Amniotic epithelial cell (primary cell): ENCODE measurements around the gene SCAF8.
A peak's percentile ranks its signal among the peaks of the same experiment; 100 is the strongest.

ENCODE experiments used
- DNase-seq: peaks from one replicate; pipeline ENCODE4 v3.0.0-alpha.2; 2010; ENCODE audit warnings: low read depth

The SCAF8 gene

DNA sequence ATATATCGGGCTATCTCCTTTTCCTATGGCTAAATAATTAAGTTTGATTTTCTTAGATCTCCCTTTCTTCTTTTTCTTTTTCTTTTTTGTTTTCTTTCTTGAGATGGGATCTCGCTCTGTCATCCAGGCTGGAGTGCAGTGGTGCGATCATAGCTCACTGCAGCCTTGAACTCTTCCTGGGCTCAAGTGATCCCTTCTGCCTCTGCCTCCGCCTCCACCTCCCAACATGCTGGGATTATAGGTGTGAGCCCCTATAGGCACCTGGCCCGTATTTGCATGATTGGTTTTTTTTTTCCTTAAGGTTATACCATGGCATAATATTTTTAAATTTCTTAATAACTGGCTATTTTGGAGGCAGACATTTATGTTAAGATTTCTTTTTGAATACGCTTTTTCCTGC lies 106.3 kb downstream of the SCAF8 start:
- no peak for DNase-seq

GRCh38 chr6:154840363-154840762 lies 107.1 kb downstream of the SCAF8 start:
- DNase-seq, result no peak

DNA sequence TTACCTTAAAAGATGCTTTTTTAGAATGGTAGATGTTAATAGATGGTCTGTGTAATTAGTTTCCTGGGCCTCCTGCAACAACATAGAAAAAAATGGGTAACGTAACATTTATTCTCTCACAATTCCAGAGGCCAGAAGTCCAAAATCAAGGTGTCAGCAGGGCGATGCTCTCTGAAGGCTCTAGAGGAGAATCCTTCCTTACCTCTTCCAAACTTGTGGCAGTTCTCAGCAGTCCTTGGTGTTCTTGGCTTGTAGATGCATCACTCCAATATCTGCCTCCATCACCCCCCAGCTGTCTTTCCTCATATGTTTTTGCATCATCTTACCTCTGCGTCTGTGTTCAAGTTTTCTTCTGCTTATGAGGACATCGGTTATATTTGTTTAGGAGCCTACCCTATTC lies 107.9 kb downstream of the SCAF8 start:
- DNase-seq, result no peak

GRCh38 chr6:154842833-154843232 lies 109.6 kb downstream of the SCAF8 start:
- DNase-seq, result no peak

GRCh38 chr6:154847318-154847717 lies 114.1 kb downstream of the SCAF8 start:
- peak; percentile 3 for DNase-seq

- peak; percentile 3 for DNase-seq
Measured at GRCh38 chr6:154848580-154848979, 115.4 kb downstream of the SCAF8 start.

- no peak for DNase-seq
Measured at GRCh38 chr6:154849475-154849874, 116.3 kb downstream of the SCAF8 start.

DNA sequence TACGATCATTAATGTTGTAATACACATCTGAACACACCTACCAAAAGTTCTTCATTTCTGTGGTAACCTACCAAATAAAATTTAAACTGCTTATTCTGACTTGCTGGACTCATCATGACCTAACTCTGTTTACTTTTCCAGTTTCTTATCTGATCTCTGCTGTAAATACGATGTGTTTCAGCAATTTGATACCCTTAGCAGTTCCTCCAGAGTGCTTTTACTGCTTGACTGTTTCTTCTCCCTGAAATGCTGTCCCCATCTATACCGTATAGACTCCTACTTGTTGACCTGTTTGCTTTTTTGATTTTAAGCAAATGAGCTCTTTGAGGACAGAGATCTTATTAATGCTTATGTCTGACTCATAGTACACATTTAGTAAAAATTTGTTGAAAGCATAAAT lies 119.5 kb downstream of the SCAF8 start:
- peak; percentile 60 for DNase-seq

DNA sequence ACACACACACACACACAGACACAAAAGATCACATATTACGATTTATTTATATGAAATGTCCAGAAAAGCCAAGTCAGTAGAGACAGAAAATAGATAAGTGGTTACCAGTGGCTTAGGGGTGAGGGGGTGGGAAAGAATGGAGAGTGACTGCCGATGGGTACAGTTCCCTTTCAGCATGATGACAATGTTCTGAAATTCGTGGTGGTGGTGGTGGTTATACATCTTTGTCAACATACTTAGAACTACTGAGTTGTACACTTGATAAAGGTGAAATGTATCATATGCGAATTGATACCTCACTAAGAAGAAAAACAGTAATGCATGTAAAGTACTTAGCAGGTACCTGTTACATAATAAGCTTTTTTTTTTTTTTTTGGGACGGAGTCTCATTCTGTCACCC lies 124.3 kb downstream of the SCAF8 start:
- DNase-seq, result no peak

- no peak for DNase-seq
Measured at GRCh38 chr6:154861825-154862224, 128.6 kb downstream of the SCAF8 start.

DNA sequence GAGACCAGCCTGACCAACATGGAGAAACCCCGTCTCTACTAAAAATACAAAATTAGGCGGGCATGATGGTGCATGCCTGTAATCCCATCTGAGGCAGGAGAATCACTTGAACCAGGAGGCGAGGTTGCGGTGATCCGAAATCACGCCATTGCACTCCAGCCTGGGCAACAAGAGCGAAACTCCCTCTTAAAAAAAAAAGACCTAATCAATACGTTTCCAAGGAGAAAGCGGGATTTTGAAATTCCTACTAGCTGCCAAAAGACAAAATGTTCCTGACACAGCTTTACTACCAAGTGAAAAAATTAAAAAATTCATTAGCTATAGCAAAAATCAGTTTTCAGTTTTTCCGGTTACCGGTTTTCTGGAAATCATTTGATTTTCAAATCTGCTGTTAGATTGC lies 129.3 kb downstream of the SCAF8 start:
- DNase-seq, result no peak

DNA sequence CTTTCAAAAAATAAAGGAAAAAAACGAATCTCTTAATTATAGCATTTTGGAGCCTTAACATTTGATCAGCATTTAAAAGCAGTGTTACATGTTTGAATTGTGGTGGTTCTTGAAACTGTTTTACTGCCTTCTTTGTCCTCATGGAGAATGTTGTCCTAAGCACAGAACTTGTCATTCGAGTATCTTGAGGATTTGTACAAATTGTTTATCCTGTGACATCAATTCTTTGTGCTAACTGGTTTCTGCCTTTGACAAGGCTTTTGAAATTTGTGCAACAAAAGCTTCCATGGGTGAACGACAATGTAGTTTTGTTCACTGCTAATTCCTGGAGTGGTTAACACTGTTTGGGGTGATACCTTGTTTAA lies 130.8 kb downstream of the SCAF8 start:
- no peak for DNase-seq

GRCh38 chr6:154865291-154865690 lies 132.1 kb downstream of the SCAF8 start:
- DNase-seq, result peak; percentile 40

DNA sequence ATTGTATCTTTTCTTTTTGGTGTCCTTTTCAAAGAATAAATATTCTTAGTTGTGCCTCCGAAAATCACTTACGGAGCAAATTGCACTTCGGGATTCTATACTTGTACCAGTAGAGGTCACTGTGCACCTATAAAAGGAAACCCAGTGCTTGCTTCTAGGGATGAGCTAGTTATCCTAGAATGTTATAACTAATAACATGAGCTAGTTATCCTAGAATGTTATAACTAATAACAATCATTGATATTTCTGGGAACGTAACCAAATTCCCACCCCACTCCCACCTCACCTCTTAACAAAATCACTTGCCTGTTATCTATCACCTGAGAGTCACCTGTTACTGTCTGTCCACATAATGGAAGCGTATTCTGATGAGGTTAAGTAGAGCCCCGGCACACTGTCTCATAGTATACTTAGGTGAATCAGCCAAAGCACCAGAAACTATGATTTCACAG lies 135.0 kb downstream of the SCAF8 start:
- DNase-seq, result peak; percentile 55

GRCh38 chr6:154872542-154873114 lies 139.4 kb downstream of the SCAF8 start:
- DNase-seq, result no peak

GRCh38 chr6:154873546-154873945 lies 140.3 kb downstream of the SCAF8 start:
- no peak for DNase-seq

DNA sequence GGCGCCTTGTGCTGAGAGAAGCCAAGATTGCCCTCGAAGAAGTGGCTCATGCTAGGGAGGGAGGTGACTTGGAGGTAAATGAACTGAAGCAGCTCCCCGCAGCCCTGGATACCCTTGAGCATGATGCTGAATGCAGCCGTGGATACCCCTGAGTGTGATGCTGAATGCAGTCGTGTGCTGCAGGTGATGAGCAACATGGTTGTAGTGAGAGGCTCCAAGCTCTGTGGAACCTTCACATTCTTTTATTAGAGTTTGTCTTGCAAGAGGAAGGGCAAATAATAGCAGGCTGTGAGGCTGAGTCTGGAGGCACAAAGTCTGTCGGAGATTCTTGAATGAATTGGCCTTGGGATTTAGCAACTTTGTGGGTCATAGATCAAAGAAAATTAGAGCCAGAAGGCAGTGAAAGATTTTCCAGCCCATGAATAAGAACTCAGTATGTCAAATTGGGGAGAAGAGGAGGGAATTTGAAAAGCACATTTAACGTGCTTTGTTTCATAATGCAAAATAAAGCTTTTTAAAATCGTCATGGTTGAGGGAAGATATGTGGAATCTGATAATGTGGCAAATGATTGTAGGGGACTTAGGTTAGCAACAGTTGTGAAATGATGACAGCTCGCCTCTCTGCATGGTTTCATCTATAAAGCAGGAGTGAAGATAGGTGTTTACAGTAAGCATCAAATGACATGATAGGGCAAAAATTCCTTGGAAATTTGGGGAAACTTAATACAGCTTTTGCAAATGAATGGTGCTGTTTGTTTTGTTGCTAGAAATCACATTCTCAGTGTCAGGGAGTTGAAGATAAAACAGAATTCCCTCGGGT lies 141.8 kb downstream of the SCAF8 start:
- peak; percentile 19 for DNase-seq

DNA sequence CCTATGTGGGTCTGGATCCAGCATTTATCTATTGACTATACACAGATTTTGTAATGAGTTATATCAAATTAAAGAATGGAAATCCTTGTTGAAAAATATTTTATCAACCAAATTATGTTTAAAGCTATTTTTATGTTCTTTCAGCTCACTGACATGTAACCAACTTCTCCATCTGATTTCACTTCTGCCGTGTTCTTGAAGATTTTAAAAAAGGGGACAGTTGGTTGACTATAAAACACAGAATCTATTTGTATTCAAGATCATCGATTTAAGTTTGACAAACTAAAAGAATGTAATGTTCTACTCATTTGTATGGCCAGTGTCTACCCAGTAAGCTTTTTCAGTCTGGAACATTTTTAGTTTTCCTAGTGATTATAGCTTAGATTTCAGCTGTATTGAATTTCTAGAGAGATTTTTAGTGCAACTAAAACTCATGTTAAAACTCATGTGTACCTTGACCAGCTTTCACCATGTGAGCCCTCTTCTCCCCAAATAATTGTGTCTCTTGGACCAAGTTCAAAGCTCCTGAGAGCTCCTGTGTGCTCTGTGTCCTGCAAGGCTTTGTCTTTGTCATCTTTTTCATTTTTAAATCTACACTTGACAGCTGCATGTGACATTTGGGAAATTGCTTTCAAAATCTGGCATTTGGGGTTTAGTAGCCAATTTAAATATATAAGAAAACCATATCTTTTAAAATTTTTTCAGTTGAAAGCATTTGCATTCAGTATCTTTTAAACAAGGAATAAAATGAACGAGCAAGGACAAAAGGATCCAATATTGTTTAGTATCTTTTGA lies 143.5 kb downstream of the SCAF8 start:
- no peak for DNase-seq

DNA sequence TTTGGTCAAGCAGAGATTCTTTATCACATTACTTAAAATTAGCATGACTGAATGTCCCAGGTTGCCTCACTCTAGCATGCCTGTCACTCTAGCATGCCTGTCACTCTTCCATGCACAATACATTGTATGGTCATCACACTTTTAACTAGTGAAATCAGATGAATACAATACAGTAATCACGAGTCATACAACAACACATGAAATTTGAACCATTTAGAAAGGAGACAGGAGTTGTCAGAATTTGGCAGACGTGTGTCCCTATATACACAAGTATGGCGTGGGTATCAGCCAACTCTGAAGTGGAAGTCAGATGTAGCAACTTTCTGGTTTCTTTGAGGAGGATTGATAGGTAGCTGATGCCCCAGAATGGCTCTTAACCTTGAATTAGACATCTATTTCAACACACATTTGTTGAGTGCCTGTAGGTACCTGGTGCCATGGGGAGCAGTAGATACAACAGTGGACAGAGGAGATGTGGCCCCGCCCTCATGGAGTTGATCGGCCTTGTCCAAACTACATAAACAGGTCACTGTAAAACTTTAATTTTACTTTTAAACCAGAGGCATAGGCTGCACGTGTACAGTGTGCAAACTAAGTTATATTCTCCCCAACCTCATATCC lies 145.8 kb downstream of the SCAF8 start:
- DNase-seq, result peak; percentile 15

DNA sequence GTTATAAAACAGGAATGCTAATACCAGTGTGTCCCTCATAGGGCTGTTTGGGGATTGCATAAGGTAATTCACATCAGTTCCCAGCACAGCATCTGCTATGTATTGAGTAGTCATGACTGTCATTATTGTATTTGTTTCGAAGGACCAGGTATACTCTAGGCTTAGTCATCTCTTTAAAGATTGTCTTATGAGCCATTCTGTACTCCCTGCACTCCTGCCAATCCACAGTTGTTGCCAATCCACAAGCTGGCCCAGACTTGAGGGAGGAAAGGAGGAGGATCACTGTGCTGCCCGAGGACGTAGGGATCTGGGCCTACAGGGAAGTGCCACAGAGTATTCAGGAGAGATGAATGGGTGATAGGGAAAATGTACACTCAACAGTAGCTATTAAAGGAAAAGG lies 148.9 kb downstream of the SCAF8 start:
- peak; percentile 26 for DNase-seq
